Thoracic aorta (tissue), 2 donors: ENCODE data around the gene CD84. TPM values are rescaled to one million over a fixed set of nuclear protein-coding genes. Genes with fewer than 3 reads are reported as not detected.

Experiments used
- ATAC-seq: fragments of 150-250 bp; one replicate; pipeline ENCODE4 v1.8.0; 2017; ENCODE audit warnings: low read depth; ENCODE audit not compliant: insufficient number of reproducible peaks, low FRiP score
- DNase-seq: peaks from one replicate; pipeline ENCODE4 v3.0.0-alpha.2; 2020; ENCODE audit warnings: low spot score
- H3K27ac ChIP-seq, 2 donors: fragments of 200-600 bp; sonication (generic); 1 replicate in 1 of 2; 2 replicates in 1 of 2; pipeline ENCODE4 v1.5.1; 2016; ENCODE audit warnings: mild to moderate bottlenecking in 2 of 2, moderate library complexity in 2 of 2
- H3K27me3 ChIP-seq: fragments of 200-600 bp; sonication (generic); replicated peaks from 2 replicates; pipeline ENCODE4 v1.6.0; 2016; ENCODE audit warnings: mild to moderate bottlenecking; ENCODE audit not compliant: insufficient read depth
- H3K36me3 ChIP-seq: fragments of 200-600 bp; sonication (generic); one replicate; pipeline ENCODE4 v1.5.1; 2016
- H3K4me1 ChIP-seq, 2 donors: fragments of 200-600 bp; sonication (generic); 1 replicate in 1 of 2; 2 replicates in 1 of 2; pipeline versions ENCODE4 v1.5.1 to v1.6.0; 2016; ENCODE audit warnings: low read depth in 2 of 2, mild to moderate bottlenecking in 1 of 2; ENCODE audit not compliant: control insufficient read depth in 1 of 2
- H3K4me3 ChIP-seq: fragments of 200-600 bp; sonication (generic); 2 replicates; pipeline ENCODE4 v1.5.1; 2016; ENCODE audit warnings: mild to moderate bottlenecking
- H3K9me3 ChIP-seq: fragments of 200-600 bp; sonication (generic); 2 replicates; pipeline ENCODE4 v1.5.1; 2016
- total RNA-seq, 2 donors: library from RNA; depleted of rRNA; stranded (reverse); fragments of >200 nt; gene quantifications; one replicate each; pipeline versions ENCODE4 v1.1.0 to v1.2.3, GENCODE V29; 2016
- TF ChIP-seq, protein P1 (sequence below): fragments of 200-600 bp; sonication (generic); IDR thresholded peaks from one replicate; pipeline ENCODE4 v1.5.1; 2019; ENCODE audit warnings: antibody characterized with exemption

Gene CD84
- total RNA-seq, 2 donors from 2014 or later, result 11.6 to 12.7 TPM

DNA sequence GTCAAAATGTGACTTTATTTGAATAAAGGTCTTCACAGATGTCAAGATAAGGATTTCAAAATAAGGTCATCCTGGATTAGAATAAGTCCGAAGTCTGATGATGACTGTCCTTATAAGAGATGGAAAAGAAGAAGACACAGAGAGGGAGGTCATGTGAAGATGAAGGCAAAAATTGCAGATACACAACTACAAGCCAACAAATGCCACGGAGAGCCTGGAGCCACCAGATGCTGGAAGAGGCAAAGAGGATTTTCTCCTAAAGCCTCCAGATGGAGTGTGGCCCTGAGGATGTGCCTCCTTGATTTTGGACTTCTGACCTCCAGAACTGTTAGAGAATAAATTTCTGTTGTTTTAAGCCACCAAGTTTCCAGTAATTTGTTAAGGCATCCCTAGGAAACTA is 36.4 kb upstream of the CD84 start:
- H3K27ac ChIP-seq, result no peak overlapping the region
- no peaks in the 10 kb centered on the region for H3K27me3 ChIP-seq
- H3K9me3 ChIP-seq, result no peaks in the 10 kb centered on the region
- no peaks in the 10 kb centered on the region for H3K4me1 ChIP-seq
- no peak overlapping the region for H3K4me3 ChIP-seq
- DNase-seq, result no peak
- TF ChIP-seq, protein P1, sequence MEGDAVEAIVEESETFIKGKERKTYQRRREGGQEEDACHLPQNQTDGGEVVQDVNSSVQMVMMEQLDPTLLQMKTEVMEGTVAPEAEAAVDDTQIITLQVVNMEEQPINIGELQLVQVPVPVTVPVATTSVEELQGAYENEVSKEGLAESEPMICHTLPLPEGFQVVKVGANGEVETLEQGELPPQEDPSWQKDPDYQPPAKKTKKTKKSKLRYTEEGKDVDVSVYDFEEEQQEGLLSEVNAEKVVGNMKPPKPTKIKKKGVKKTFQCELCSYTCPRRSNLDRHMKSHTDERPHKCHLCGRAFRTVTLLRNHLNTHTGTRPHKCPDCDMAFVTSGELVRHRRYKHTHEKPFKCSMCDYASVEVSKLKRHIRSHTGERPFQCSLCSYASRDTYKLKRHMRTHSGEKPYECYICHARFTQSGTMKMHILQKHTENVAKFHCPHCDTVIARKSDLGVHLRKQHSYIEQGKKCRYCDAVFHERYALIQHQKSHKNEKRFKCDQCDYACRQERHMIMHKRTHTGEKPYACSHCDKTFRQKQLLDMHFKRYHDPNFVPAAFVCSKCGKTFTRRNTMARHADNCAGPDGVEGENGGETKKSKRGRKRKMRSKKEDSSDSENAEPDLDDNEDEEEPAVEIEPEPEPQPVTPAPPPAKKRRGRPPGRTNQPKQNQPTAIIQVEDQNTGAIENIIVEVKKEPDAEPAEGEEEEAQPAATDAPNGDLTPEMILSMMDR, result no peak
- no peaks in the 10 kb centered on the region for H3K36me3 ChIP-seq
- ATAC-seq, result no peak

DNA sequence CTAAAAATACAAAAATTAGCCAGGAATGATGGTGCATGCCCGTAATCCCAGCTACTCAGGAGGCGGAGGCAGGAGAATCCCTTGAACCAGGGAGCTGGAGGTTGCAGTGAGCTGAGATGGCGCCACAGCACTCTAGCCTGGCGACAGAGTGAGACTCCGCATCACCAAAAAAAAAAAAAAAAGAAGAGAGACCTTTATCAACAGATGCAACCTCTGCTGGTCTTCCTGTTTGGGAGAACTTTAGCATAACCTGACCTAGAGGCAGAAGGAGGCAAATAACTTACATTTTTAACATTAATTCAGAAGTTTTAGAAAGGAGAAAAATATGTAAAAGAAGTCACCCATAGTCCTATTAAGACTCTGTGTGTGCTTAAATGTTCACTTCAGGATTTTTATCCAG is 35.1 kb upstream of the CD84 start:
- DNase-seq (no peak), ATAC-seq (no peak)
- TF ChIP-seq, protein P1, result no peak
- Histone ChIP-seq H3K4me3 (no peak overlapping the region), H3K9me3 (no peaks in the 10 kb centered on the region), H3K27ac (no peak overlapping the region), H3K36me3 (no peaks in the 10 kb centered on the region), H3K4me1 (no peaks in the 10 kb centered on the region), H3K27me3 (no peaks in the 10 kb centered on the region)

DNA sequence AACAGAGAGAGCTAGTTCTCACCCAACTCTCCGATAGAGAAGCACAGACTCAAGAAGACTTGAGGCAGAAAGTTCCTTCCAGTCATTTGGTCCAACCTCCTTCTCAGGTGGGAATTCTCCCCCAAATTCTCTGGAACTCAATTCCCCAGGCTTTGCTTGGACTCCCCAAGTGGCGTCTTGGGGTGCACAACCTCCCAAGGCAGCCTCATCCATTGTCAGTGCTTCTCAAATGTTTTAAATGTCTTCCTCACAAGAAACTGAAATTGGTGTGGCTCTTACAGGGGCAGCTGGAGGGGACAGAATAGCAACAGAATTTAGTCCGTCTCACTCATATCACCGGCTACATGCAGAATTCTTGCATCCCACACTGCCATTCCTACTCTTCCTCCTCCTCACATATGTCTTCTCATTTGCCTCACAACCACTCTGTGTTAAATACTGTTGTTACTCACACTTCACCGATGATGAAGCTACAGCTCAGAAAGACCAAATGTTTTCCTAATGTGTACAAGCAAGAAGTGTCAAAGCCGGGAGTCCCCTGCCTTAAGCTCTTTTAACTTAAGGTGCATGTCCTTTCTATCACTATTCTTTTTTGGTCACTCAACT is 33.4 kb upstream of the CD84 start:
- no peaks in the 10 kb centered on the region for H3K9me3 ChIP-seq
- H3K27ac ChIP-seq, result no peak overlapping the region
- DNase-seq, result no peak
- H3K36me3 ChIP-seq, result no peaks in the 10 kb centered on the region
- H3K4me1 ChIP-seq, result no peaks in the 10 kb centered on the region
- TF ChIP-seq, protein P1, result no peak
- no peaks in the 10 kb centered on the region for H3K27me3 ChIP-seq
- H3K4me3 ChIP-seq, result no peak overlapping the region
- no peak for ATAC-seq

DNA sequence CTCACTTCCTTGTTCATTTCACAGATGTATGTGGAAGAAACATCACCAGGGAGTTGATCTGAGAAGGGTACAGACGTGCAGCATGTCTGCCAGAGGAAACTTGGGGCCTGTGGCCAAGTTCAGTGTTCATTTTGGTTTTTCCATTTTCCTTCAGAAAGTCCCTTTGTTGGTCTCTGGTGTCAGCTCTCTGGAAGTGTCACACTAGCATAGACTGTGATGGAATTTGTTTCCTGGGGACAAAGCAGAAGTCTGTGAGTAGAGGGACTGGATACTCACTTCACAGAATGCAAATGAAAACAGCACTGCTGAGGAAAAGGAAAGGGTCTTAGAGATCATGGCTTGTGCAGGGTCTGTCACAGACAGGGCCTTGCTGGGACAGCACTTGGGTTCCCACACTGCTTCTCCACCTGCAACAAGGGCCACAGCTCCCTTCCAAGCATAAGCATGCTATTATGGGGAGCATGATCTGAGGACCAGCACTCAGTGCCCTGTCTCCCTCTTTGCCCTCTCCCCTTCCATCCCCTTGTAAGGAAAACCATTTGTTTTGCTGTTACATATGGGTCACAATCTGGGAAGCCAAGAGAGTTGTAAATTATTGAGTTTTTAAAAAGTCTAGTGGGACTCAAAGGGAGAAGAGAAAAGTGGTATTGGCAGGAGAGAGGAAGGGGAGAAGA is 31.4 kb upstream of the CD84 start:
- Histone ChIP-seq H3K9me3 (no peaks in the 10 kb centered on the region), H3K27ac (no peak overlapping the region), H3K27me3 (no peaks in the 10 kb centered on the region), H3K36me3 (no peaks in the 10 kb centered on the region), H3K4me3 (no peak overlapping the region), H3K4me1 (no peaks in the 10 kb centered on the region)
- ATAC-seq (no peak), DNase-seq (no peak)
- TF ChIP-seq, protein P1, result no peak

DNA sequence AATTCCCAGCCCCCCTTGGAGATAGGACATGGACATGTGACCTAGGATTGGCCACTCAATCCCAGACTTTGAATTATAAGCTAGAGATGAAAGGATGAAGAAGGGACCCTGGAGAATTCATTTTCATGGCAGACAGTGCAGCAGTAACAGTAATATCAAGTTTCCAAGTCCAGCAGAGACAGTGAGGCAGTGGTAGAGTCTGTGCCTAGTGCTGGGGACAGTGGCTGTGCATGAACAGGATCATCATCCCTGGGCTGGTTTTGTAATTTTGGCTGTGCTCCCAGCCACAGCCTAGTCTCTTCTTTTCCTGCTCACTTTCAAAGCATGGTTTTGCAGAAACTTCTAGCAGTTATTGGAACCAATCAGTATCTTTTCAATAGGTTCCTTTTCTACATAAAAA is 29.6 kb upstream of the CD84 start:
- H3K27ac ChIP-seq, result no peak overlapping the region
- H3K9me3 ChIP-seq, result no peaks in the 10 kb centered on the region
- H3K4me3 ChIP-seq, result no peak overlapping the region
- DNase-seq, result no peak
- H3K4me1 ChIP-seq, result no peaks in the 10 kb centered on the region
- no peaks in the 10 kb centered on the region for H3K27me3 ChIP-seq
- ATAC-seq, result no peak
- TF ChIP-seq, protein P1, result no peak
- no peaks in the 10 kb centered on the region for H3K36me3 ChIP-seq
